GM12878 (cell line): ENCODE measurements around the gene RPL5.

Experiments used
- ATF7 ChIP-seq: fragments of 450-650 bp; IDR thresholded peaks from 2 replicates; pipeline ENCODE4 v1.6.1; 2016; ENCODE audit warnings: low read depth, mild to moderate bottlenecking
- CREM ChIP-seq: IDR thresholded peaks from 2 replicates; pipeline ENCODE4 v1.6.1; 2014; ENCODE audit warnings: antibody characterized with exemption, low read depth
- HDAC2 ChIP-seq: fragments of 200-600 bp; sonication (generic); IDR thresholded peaks from 2 replicates; pipeline ENCODE4 v1.6.1; 2017
- KAT2A ChIP-seq: conservative IDR thresholded peaks from 2 replicates; pipeline ENCODE4 v1.6.1; 2011; ENCODE audit warnings: low read depth, low read length; ENCODE audit not compliant: control insufficient read depth
- POLR2A ChIP-seq: IDR thresholded peaks from 2 replicates; pipeline ENCODE4 v1.6.1; 2011; ENCODE audit warnings: low read depth, mild to moderate bottlenecking, low read length
- POLR2AphosphoS5 ChIP-seq: IDR thresholded peaks from 2 replicates; pipeline ENCODE4 v1.6.1; 2011; ENCODE audit warnings: mild to moderate bottlenecking, low read length, inconsistent platforms
- SIN3A ChIP-seq: IDR thresholded peaks from 2 replicates; pipeline ENCODE4 v1.6.1; 2012; ENCODE audit warnings: low read depth, low read length, improper control_type of control experiment
- YY1 ChIP-seq: IDR thresholded peaks from 2 replicates; pipeline ENCODE4 v1.6.1; 2011; ENCODE audit warnings: low read depth, mild to moderate bottlenecking, low read length
- TF ChIP-seq, protein P1 (sequence below): IDR thresholded peaks from 2 replicates; pipeline ENCODE4 v1.6.1; 2012; ENCODE audit warnings: mild to moderate bottlenecking, low read depth, low read length
- TF ChIP-seq, protein P2 (sequence below), 3 experiments: IDR thresholded peaks in 2 of 3; conservative IDR thresholded peaks in 1 of 3; 2 replicates each; pipeline ENCODE4 v1.5.1; 2011; ENCODE audit warnings: low read depth in 3 of 3, low read length in 3 of 3, mild to moderate bottlenecking in 3 of 3, control low read depth in 2 of 3, moderate library complexity in 2 of 3, inconsistent platforms in 1 of 3, mixed read lengths in 1 of 3; ENCODE audit not compliant: control insufficient read depth in 2 of 3, insufficient read depth in 1 of 3; ENCODE audit errors: extremely low read depth in 1 of 3
- TF ChIP-seq, protein P3 (sequence below): fragments of 450-650 bp; formaldehyde crosslinking; IDR thresholded peaks from 2 replicates; pipeline ENCODE4 v1.4.0; 2020; ENCODE audit warnings: mild to moderate bottlenecking, moderate library complexity
- TF ChIP-seq, protein P4 (sequence below): IDR thresholded peaks from 2 replicates; pipeline ENCODE4 v1.6.1; 2012; ENCODE audit warnings: low read length, inconsistent platforms
- TF ChIP-seq, protein P5 (sequence below): fragments of 450-650 bp; IDR thresholded peaks from 2 replicates; pipeline ENCODE4 v1.6.1; 2016; ENCODE audit warnings: mild to moderate bottlenecking

DNA sequence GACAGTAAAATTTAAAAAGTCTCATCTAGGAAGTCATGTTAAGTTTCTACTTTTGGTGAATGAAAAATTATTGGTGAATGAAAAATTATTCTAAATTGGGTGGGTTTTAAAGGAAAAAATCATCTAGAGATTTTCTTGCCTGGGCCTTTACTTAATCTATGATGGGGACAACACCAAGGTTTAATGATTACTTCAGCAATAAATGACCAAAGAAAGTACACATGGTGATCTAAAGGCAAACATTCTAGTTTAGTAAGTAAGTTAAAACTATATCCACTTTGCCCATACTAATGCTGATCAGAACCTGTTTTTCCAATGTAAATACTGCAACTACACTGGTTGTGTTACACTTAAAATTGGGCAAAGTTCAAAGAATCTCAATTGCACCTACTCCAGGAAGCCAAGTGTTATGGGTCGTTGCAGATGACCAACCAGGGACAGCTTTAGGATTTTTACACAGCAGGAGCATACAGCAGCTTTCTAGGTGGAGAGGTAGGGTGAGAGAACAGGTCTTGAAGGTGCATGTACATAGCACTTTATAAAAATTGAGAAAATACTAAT is 14.6 kb upstream of the RPL5 start:
- TF ChIP-seq, protein P1, sequence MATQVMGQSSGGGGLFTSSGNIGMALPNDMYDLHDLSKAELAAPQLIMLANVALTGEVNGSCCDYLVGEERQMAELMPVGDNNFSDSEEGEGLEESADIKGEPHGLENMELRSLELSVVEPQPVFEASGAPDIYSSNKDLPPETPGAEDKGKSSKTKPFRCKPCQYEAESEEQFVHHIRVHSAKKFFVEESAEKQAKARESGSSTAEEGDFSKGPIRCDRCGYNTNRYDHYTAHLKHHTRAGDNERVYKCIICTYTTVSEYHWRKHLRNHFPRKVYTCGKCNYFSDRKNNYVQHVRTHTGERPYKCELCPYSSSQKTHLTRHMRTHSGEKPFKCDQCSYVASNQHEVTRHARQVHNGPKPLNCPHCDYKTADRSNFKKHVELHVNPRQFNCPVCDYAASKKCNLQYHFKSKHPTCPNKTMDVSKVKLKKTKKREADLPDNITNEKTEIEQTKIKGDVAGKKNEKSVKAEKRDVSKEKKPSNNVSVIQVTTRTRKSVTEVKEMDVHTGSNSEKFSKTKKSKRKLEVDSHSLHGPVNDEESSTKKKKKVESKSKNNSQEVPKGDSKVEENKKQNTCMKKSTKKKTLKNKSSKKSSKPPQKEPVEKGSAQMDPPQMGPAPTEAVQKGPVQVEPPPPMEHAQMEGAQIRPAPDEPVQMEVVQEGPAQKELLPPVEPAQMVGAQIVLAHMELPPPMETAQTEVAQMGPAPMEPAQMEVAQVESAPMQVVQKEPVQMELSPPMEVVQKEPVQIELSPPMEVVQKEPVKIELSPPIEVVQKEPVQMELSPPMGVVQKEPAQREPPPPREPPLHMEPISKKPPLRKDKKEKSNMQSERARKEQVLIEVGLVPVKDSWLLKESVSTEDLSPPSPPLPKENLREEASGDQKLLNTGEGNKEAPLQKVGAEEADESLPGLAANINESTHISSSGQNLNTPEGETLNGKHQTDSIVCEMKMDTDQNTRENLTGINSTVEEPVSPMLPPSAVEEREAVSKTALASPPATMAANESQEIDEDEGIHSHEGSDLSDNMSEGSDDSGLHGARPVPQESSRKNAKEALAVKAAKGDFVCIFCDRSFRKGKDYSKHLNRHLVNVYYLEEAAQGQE = no peak
- TF ChIP-seq, protein P2, sequence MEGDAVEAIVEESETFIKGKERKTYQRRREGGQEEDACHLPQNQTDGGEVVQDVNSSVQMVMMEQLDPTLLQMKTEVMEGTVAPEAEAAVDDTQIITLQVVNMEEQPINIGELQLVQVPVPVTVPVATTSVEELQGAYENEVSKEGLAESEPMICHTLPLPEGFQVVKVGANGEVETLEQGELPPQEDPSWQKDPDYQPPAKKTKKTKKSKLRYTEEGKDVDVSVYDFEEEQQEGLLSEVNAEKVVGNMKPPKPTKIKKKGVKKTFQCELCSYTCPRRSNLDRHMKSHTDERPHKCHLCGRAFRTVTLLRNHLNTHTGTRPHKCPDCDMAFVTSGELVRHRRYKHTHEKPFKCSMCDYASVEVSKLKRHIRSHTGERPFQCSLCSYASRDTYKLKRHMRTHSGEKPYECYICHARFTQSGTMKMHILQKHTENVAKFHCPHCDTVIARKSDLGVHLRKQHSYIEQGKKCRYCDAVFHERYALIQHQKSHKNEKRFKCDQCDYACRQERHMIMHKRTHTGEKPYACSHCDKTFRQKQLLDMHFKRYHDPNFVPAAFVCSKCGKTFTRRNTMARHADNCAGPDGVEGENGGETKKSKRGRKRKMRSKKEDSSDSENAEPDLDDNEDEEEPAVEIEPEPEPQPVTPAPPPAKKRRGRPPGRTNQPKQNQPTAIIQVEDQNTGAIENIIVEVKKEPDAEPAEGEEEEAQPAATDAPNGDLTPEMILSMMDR (IDR thresholded peaks at IDR 0.05 in 2 of 3, conservative IDR thresholded peaks at IDR 0.05 in 1 of 3; ENCODE audit: control insufficient read depth in 2 of 3, extremely low read depth in 1 of 3, insufficient read depth in 1 of 3, low read depth in 3 of 3, low read length in 3 of 3) = no peak
- TF ChIP-seq HDAC2 = no peak
- no peak for TF ChIP-seq SIN3A
- TF ChIP-seq POLR2AphosphoS5 = no peak
- TF ChIP-seq, protein P3, sequence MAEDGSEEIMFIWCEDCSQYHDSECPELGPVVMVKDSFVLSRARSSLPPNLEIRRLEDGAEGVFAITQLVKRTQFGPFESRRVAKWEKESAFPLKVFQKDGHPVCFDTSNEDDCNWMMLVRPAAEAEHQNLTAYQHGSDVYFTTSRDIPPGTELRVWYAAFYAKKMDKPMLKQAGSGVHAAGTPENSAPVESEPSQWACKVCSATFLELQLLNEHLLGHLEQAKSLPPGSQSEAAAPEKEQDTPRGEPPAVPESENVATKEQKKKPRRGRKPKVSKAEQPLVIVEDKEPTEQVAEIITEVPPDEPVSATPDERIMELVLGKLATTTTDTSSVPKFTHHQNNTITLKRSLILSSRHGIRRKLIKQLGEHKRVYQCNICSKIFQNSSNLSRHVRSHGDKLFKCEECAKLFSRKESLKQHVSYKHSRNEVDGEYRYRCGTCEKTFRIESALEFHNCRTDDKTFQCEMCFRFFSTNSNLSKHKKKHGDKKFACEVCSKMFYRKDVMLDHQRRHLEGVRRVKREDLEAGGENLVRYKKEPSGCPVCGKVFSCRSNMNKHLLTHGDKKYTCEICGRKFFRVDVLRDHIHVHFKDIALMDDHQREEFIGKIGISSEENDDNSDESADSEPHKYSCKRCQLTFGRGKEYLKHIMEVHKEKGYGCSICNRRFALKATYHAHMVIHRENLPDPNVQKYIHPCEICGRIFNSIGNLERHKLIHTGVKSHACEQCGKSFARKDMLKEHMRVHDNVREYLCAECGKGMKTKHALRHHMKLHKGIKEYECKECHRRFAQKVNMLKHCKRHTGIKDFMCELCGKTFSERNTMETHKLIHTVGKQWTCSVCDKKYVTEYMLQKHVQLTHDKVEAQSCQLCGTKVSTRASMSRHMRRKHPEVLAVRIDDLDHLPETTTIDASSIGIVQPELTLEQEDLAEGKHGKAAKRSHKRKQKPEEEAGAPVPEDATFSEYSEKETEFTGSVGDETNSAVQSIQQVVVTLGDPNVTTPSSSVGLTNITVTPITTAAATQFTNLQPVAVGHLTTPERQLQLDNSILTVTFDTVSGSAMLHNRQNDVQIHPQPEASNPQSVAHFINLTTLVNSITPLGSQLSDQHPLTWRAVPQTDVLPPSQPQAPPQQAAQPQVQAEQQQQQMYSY (CRISPR knock-in tag) = no peak
- no peak for TF ChIP-seq YY1
- no peak for TF ChIP-seq CREM
- TF ChIP-seq ATF7 = no peak
- TF ChIP-seq, protein P4, sequence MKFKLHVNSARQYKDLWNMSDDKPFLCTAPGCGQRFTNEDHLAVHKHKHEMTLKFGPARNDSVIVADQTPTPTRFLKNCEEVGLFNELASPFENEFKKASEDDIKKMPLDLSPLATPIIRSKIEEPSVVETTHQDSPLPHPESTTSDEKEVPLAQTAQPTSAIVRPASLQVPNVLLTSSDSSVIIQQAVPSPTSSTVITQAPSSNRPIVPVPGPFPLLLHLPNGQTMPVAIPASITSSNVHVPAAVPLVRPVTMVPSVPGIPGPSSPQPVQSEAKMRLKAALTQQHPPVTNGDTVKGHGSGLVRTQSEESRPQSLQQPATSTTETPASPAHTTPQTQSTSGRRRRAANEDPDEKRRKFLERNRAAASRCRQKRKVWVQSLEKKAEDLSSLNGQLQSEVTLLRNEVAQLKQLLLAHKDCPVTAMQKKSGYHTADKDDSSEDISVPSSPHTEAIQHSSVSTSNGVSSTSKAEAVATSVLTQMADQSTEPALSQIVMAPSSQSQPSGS = no peak
- no peak for TF ChIP-seq POLR2A
- no peak for TF ChIP-seq KAT2A
- TF ChIP-seq, protein P5, sequence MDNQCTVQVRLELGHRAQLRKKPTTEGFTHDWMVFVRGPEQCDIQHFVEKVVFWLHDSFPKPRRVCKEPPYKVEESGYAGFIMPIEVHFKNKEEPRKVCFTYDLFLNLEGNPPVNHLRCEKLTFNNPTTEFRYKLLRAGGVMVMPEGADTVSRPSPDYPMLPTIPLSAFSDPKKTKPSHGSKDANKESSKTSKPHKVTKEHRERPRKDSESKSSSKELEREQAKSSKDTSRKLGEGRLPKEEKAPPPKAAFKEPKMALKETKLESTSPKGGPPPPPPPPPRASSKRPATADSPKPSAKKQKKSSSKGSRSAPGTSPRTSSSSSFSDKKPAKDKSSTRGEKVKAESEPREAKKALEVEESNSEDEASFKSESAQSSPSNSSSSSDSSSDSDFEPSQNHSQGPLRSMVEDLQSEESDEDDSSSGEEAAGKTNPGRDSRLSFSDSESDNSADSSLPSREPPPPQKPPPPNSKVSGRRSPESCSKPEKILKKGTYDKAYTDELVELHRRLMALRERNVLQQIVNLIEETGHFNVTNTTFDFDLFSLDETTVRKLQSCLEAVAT = no peak
